Esophagus squamous epithelium (tissue), 4 donors: Measurements from ENCODE around the gene ISYNA1.

Experiments used
- CTCF ChIP-seq, 6 experiments: fragments of 450-650 bp in 4 of 6; fragments of 200-600 bp in 2 of 6; sonication (generic) in 2 of 6; IDR thresholded peaks; one replicate each; pipeline ENCODE4 v1.5.1; 2016 to 2019; ENCODE audit warnings: antibody characterized with exemption in 6 of 6, mild to moderate bottlenecking in 4 of 6, moderate library complexity in 4 of 6
- POLR2A ChIP-seq, 4 donors: fragments of 450-650 bp; IDR thresholded peaks; one replicate each; pipeline ENCODE4 v1.6.1; 2017; ENCODE audit warnings: antibody characterized with exemption in 4 of 4, mild to moderate bottlenecking in 4 of 4, moderate library complexity in 3 of 4

- TF ChIP-seq POLR2A (IDR thresholded peaks at IDR 0.05): no peak
- no peak for TF ChIP-seq CTCF (IDR thresholded peaks at IDR 0.05)
These were observed 23.3 kb downstream of the ISYNA1 start for GRCh38 chr19:18414504-18415177.
